Kidney capillary endothelial cell (primary cell): ENCODE measurements around the gene ZNF236.
"Not testable (repeated sequence)": the region's sequence is repeated elsewhere in the genome, so short reads cannot be mapped to it uniquely, and the experiment has no call there.

Experiments
- DNase-seq: peaks from one replicate; pipeline ENCODE4 v3.0.0-alpha.2; 2018; ENCODE audit warnings: low spot score

Gene ZNF236

GRCh38 chr18:76911440-76911839 is 89.1 kb downstream of the ZNF236 start:
- no peak for DNase-seq

GRCh38 chr18:76913583-76913982 is 91.2 kb downstream of the ZNF236 start:
- no peak for DNase-seq

- DNase-seq = no peak
Measured at GRCh38 chr18:76914314-76914713, 92.0 kb downstream of the ZNF236 start.

- no peak for DNase-seq
Measured at GRCh38 chr18:76914796-76915195, 92.4 kb downstream of the ZNF236 start.

- DNase-seq = no peak
Measured at GRCh38 chr18:76915456-76915855, 93.1 kb downstream of the ZNF236 start.

- no peak for DNase-seq
Measured at GRCh38 chr18:76920974-76921373, 98.6 kb downstream of the ZNF236 start.

GRCh38 chr18:76922107-76922506 is 99.8 kb downstream of the ZNF236 start:
- DNase-seq = peak; percentile 36

- DNase-seq = peak; percentile 17
Measured at GRCh38 chr18:76923485-76924085, 101.2 kb downstream of the ZNF236 start.

- DNase-seq = no peak
Measured at GRCh38 chr18:76925501-76925900, 103.1 kb downstream of the ZNF236 start.

- DNase-seq = no peak
Measured at GRCh38 chr18:76927223-76927725, 104.9 kb downstream of the ZNF236 start.

GRCh38 chr18:76928179-76928868 is 106.0 kb downstream of the ZNF236 start:
- no peak for DNase-seq

GRCh38 chr18:76931171-76931570 is 108.8 kb downstream of the ZNF236 start:
- no peak for DNase-seq

GRCh38 chr18:76932026-76932819 is 109.9 kb downstream of the ZNF236 start:
- DNase-seq = peak; percentile 16

- DNase-seq = no peak
Measured at GRCh38 chr18:76935722-76936337, 113.5 kb downstream of the ZNF236 start.

- DNase-seq = no peak
Measured at GRCh38 chr18:76936877-76937276, 114.5 kb downstream of the ZNF236 start.

- DNase-seq = no peak
Measured at GRCh38 chr18:76937597-76937996, 115.2 kb downstream of the ZNF236 start.

GRCh38 chr18:76938619-76939018 is 116.3 kb downstream of the ZNF236 start:
- no peak for DNase-seq

GRCh38 chr18:76941284-76941683 is 118.9 kb downstream of the ZNF236 start:
- DNase-seq = no peak

- no peak for DNase-seq
Measured at GRCh38 chr18:76943542-76944339, 121.4 kb downstream of the ZNF236 start.

GRCh38 chr18:76944346-76944745 is 122.0 kb downstream of the ZNF236 start:
- not testable (repeated sequence) for DNase-seq

- no peak for DNase-seq
Measured at GRCh38 chr18:76948345-76948744, 126.0 kb downstream of the ZNF236 start.
